ENCODE data around the gene BEGAIN. TPM values are rescaled to one million over a fixed set of nuclear protein-coding genes. Genes with fewer than 3 reads are reported as not detected.

BEGAIN gene
- total and polyA plus RNA-seq, 4 donors, result 0.27 to 1.6 (median 1.3) TPM

DNA sequence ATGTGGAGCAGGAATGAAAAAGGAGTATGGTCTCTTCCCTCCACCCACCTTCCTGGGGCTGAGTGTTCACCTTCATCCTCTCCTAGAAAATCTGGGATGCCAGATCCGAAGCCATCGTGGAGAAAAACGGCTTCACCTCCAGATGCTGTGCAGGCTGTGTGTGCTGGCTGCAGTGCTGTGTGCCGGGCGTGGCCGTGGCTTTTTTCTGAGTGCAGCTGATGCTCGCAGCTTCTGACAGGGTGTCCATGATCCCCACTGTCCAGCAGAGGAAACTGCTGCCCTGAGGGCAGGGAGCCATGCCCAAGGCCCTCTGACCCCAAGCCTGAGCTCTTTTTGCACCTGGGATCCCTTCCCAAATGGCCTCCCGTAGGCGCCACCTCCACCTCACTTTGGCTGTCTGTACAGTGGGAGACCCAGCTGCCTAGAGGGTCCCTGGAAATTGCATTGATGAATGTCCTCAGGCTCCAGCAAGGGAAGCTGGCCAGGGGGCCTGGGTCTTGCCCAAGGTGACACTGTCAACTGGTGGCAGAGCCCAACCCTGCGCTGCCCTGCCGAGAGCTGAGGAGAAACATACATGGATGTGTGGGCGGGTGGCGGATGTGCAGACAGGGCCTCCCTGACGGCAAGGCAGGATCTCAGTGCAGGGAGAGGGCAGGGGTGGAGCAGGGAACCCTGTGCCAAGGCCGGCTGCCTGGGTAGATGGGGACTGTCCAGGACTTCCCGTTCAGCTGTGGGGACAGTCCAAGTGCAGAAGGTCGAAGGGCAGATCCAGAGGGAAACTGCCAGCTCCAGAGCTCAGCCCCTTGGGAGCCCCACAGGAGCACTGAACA, 53.3 kb downstream of the BEGAIN start:
- Histone ChIP-seq H3K4me1 (ENCODE audit: control insufficient read depth in 5 of 5, insufficient read depth in 5 of 5, low read length in 5 of 5) (peaks cover 0 to 2% (median 0%) of the 10 kb centered on the region in 5 donors), H3K9me3 (ENCODE audit: control insufficient read depth in 4 of 4, insufficient read depth in 3 of 4, low read length in 3 of 4) (no peaks in the 10 kb centered on the region), H3K27me3 (ENCODE audit: control insufficient read depth in 3 of 3, insufficient read depth in 3 of 3, low read length in 2 of 3) (no peaks in the 10 kb centered on the region), H3K27ac (ENCODE audit: low read depth in 1 of 2, low read length in 1 of 2) (no peak overlapping the region), H3K4me3 (no peak overlapping the region), H3K36me3 (ENCODE audit: control insufficient read depth in 4 of 4, insufficient read depth in 4 of 4, low read length in 4 of 4) (peaks cover 0 to 14% (median 2%) of the 10 kb centered on the region in 4 donors), H3K9ac (ENCODE audit: insufficient read depth in 1 of 2, low read length in 2 of 2) (no peak overlapping the region)
- DNase-seq (peak in 1 of 3 donors; percentile 12), ATAC-seq (ENCODE audit: insufficient read depth, low FRiP score) (no peak)
- TF ChIP-seq CTCF (IDR thresholded peaks at IDR 0.05; ENCODE audit: control extremely low read depth, extremely low read depth), result no peak
- 62 to 73% methylated on average over 17 of the region's 17 CpGs for WGBS, 2 donors

DNA sequence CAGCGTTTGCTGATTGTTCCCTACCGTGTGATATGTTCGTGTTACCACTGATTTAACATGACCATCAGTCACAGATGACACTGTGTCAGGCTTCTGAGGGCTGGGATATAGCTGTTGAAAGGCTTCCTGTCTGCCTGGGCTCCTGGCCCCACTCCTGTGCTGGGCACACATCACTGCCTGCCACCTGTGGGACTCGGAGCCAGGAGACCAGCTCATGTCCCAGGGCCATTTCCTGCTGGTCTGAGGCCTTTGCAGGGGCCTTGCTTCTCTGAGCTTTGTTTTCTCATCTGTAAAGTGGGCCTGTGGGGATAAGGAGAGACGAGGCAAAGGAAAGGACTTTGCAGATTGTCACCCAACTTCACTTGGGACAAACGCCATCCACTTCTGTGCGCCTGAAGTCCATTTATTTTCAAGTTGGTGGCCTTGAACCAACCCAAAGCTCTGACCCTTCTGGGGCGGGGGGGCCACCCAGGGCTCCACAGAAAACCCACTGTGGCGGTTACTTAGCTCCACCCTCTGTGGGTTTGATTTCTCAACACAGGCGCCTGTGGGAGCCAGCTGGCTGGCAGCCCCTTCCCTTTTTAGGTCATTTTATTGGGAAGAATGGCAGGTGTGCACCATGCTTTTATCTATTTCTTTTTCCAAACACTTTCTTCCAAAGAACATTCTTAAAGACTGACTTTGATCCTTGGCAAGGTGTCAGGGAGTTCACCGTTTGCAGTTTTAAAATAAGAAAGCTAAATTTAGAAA, 54.1 kb downstream of the BEGAIN start:
- peaks cover 0 to 18% (median 2%) of the 10 kb centered on the region in 4 donors for H3K36me3 ChIP-seq (ENCODE audit: control insufficient read depth in 4 of 4, insufficient read depth in 4 of 4, low read length in 4 of 4)
- no peak overlapping the region for H3K4me3 ChIP-seq
- H3K27ac ChIP-seq (ENCODE audit: low read depth in 1 of 2, low read length in 1 of 2), result no peak overlapping the region
- no peak for TF ChIP-seq CTCF (IDR thresholded peaks at IDR 0.05; ENCODE audit: control extremely low read depth, extremely low read depth)
- peaks cover 0 to 2% (median 0%) of the 10 kb centered on the region in 5 donors for H3K4me1 ChIP-seq (ENCODE audit: control insufficient read depth in 5 of 5, insufficient read depth in 5 of 5, low read length in 5 of 5)
- no peaks in the 10 kb centered on the region for H3K9me3 ChIP-seq (ENCODE audit: control insufficient read depth in 4 of 4, insufficient read depth in 3 of 4, low read length in 3 of 4)
- WGBS, 2 donors, result 35 to 56% methylated on average over 11 of the region's 11 CpGs
- no peak overlapping the region for H3K9ac ChIP-seq (ENCODE audit: insufficient read depth in 1 of 2, low read length in 2 of 2)
- ATAC-seq (ENCODE audit: insufficient read depth, low FRiP score) (no peak), DNase-seq (peak in 1 of 3 donors; percentile 6)
- no peaks in the 10 kb centered on the region for H3K27me3 ChIP-seq (ENCODE audit: control insufficient read depth in 3 of 3, insufficient read depth in 3 of 3, low read length in 2 of 3)

DNA sequence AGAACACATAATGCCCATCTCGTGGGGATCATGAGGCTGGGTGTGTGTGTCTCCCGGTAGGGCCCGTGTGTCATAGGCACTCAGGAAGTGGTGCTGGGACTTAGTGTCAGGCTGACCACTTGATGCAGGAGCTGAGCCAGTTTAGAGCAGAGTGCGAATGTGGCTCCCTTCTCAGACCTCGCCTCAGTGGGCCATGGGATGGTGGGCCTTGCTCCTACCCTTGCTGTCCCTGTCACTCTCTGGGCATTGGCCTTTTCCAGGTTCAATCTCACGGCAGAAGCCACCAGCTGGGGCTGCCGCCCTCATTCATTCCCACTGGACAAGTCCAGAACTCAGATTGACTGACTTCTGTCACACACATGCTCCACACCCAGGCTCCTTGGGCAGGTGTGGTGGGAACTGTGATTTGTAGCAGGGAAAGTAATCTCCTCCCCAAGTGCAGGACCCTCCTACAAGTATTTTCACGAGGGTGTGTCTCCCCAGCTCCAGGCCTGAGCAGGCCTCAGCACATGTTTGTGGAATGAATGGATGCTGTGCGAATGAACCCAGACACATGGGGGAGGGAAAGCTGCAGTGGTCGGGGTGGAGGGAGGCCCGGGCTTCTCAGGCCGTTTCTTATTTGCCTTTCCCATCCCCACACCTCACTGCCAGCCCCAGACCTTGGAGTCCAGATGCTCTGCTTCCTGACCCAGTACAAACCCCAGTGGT, 54.9 kb downstream of the BEGAIN start:
- TF ChIP-seq CTCF (IDR thresholded peaks at IDR 0.05; ENCODE audit: control extremely low read depth, extremely low read depth), result no peak
- Histone ChIP-seq H3K27ac (ENCODE audit: low read depth in 1 of 2, low read length in 1 of 2) (no peak overlapping the region), H3K9me3 (ENCODE audit: control insufficient read depth in 4 of 4, insufficient read depth in 3 of 4, low read length in 3 of 4) (no peaks in the 10 kb centered on the region), H3K4me1 (ENCODE audit: control insufficient read depth in 5 of 5, insufficient read depth in 5 of 5, low read length in 5 of 5) (peaks cover 0 to 2% (median 0%) of the 10 kb centered on the region in 5 donors), H3K36me3 (ENCODE audit: control insufficient read depth in 4 of 4, insufficient read depth in 4 of 4, low read length in 4 of 4) (peaks cover 0 to 22% (median 2%) of the 10 kb centered on the region in 4 donors), H3K9ac (ENCODE audit: insufficient read depth in 1 of 2, low read length in 2 of 2) (no peak overlapping the region), H3K4me3 (no peak overlapping the region), H3K27me3 (ENCODE audit: control insufficient read depth in 3 of 3, insufficient read depth in 3 of 3, low read length in 2 of 3) (no peaks in the 10 kb centered on the region)
- ATAC-seq (ENCODE audit: insufficient read depth, low FRiP score) (no peak), DNase-seq (peak in 1 of 3 donors; percentile 9)
- 67 to 81% methylated on average over 12 of the region's 12 CpGs for WGBS, 2 donors

Measured in lung (tissue), 12 donors.